ENCODE results near the gene ZNF500.

Gene ZNF500

DNA sequence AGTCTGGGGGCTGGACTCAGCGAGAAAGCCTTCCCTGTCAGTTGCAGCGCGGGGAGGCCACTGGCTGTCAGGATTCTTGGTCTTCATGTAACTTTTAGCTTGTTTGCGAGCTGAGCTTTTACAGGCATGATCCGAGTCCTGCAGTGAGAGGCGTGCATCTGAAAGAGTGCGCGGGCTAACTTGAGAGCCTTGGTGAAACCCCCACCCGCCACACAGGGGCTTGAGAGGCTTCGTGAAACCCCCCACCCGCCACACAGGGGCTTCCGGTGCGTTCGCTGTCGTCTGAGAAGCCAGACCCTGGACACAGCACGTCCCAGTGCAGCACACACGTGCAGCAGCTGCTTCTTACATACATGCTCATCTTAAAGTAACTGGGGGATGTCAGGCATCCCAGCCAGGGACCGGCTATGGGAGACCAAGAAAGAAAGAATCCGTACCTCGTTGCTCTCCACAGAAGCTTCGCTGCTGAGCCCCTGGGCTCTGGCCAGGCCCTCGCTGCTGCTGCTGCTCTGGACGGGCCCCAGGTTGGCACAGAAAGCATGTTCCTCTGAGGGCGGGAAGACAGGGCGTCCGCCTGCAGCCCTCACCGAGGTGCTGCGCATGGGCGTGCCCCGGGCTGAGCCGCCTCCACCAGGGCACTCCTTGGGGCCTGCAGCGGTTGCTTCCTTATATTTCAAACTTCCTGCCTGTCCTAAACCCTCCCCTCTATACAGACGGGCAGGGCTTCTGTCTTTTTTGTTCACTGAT is 65.8 kb downstream of the ZNF500 start:
- no peak for DNase-seq

DNA sequence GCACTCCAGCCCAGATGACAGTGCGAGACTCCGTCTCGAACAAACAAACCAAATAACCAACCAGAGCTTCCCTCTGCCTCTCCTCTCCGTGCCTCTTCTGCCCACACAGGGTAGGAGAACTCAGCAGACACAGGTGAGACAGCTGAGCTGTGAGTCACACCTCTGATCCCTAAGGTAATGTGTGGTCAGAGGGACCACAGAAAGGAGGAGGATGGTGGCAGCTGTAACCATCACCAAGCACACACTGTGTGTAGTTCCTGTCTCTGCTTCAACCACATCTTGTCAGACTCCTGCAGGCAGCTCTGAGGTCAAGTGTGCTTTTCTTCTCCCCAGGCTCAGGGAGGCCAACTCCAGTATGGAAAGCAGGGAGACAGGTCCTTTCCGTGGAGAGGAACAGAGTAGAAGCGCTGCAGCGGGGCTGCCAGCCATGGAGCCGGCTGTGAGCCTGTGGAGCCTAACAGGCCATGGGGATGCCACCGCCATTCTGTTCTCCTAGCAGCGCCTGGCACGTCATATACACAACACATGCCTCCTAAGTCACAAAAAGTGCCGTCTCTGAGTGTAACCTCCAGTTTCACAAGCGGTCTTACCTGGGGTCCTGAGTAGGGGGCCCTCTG is 66.5 kb downstream of the ZNF500 start:
- DNase-seq = no peak

DNA sequence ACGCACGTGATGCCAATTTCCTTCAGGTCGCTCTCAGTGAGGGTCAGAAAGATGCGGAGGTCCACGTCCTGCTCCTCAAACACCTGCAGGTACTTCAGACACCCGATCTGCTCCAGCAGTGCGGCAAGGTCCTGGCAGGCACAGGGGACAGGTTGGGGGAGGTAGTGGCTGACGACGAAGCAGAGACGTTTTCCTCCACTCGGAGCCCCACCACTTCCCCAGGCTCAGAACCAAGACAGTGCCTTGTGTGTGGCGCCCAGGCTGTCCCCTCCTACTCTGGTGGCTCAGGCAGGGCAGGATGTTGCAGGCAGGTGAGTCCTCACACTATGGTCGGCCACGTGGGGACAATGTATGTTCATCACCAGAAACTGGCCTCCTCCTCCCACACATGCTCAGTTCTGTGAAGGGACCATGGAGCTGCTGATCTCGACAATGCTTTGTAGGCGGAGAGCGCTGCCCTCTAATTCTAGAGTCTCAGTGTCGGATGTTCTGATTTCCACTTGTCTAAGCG is 67.9 kb downstream of the ZNF500 start:
- DNase-seq = no peak

DNA sequence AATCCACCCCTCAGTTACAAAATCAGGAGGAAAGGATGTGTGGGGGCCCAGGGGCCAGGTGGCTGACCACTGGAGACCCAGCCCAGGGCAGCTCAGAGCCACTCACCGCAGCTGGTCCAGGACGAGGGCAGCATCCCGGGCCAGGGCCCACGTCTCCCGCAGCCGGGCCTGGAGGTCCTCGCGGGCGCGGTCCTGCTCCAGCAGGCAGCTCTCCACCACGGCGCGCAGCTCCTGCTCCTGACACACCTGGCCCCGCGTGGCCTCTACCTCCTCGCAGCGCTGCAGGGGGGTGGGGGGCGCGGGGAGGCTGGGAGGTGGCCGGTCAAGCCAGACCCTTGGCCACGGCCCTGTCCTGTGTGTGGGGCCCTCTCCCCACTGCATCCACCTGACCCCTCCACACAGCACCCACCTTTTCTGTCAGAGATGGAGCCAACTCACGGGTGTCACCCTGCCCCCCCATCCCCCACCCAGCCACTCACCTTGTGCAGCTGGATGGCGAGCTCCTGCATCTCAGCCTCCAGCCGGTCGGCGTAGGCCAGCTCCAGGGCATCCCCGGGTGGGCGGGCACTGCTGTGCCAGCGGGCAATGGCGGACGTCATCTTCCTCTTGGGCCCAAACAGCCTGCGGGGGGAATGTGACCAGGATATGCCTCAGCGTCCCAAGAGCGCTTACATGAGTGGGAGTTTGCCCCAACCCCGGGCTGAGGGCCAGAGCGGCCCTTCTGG is 68.5 kb downstream of the ZNF500 start:
- DNase-seq = no peak

Measured in NCI-H1436 treated with DMSO at 0.1 percent for 48 hours (cell line).